ENCODE data around the gene ISOC2.

The ISOC2 gene

DNA sequence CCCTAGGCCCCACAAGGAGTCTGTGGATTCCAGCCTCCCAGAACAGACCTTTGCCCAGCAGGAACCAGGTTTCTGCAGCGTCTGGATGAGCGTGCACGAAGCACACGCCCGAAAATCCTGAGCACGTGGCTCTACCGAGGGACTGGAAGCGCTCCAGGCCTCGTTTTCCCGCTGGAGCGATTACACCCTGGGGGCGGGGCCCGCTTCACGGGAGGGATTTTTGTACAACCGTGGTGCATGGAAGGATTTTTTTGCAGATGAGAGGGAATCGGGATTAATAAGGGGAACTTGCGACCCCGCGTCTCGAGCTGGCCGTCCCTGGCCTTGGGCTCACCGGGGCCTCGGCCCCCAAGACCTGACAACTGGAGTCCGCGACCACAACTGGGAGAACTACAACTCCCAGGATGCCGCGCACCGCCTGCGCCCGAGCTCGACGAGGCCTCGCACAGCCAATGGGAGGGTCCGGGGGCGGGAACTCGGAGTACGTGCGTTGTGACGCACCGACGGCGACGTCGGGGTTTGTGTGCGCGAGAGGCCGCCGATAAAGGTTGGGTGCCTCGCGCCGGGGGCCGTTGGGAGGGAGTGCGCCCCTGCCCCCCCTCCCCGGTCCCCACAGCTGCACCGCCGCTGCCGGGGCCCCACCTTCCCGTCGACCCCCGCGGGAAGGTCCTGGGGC lies 14.8 kb upstream of the ISOC2 start, which contains the start of gene ZNF628:
Gene ZNF628 (plus strand): TSS at position 518 of the 676 bp plus-strand sequence. CDS start 3,294 bp downstream, outside the sequence.
- peak; percentile 98 for DNase-seq

DNA sequence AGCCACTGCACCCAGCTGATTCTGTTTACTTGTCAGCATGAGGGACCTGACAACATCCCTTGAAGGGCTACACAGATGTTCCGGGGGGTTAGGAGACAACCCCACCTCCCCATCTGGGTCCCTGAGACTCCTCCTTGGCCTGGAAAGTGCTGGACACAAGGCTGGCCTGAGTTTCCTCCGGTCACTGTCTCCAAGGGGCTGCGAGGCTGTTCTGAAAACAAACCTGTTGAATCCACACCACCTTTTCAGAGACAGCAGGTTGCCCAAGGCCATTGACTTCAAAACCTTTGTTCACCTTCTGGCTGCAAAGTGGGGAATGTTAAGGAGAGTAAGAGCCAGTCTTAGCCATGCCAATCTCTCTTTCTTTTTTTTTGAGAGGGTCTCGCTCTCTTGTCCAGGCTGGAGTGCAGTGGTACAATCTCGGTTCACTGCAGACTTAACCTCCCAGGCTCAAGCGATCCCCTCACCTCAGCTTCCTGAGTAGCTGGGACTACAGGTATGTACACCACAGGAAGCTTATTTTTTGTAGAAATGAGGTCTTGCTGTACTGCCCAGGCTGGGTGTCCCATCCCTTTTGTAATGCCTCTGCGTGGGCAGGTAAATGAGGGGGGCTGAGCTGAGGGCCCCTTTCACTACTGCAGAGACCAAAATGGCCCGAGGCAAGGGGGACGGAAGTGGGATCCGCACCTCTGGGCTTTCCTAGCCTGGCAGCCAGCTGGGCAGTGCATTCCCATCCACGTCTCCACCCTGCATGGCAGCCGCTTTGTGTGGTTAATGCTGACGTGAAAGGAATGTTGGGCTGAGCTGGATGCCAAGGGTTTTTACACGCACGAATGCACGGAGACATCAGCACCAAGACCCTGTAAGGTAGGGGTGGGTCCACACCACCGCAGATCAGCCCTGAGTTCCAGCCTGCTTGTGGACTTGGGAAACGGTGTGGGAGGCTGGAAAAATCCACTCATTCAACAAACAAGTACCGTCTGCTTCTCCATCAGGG lies 13.1 kb upstream of the ISOC2 start:
- no peak for DNase-seq

DNA sequence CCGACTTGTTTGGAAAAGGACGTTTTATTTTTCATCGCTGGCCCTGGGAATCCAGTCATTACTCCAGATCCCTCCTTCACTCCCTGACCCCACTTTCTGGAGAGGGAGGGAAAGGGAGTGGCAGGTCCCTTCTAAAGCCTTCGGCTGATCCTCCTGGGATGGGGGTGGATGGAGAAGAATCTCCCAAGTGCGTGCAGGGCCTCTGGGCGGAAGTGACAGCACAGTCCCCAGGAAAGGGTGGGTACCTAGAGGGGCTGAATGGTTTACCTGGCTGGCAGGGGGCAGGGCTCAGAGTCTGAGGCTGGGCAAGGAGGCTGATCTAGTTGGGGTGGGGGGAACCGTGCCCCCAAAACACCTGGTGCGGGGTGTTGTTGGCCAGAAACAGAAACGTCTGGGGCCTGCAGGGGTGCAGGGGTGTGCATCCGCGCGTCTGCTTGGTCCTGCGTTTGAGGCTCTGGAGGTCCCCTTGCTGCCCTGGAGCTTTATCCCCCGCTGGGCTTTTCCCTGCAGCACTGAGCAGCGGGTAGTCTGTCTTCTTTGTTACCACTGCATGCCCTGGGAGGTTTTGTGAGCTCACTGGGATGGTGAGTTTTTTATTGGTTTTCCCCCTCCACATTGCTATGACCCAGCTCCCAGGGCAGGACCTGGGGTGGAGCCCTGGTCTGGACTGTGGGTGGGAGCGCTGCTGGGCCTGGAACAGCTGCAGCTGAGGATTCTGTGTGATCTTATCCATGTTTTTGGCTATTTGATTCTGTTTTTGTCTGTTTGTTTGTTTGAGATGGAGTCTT lies 12.0 kb upstream of the ISOC2 start:
- DNase-seq = no peak

DNA sequence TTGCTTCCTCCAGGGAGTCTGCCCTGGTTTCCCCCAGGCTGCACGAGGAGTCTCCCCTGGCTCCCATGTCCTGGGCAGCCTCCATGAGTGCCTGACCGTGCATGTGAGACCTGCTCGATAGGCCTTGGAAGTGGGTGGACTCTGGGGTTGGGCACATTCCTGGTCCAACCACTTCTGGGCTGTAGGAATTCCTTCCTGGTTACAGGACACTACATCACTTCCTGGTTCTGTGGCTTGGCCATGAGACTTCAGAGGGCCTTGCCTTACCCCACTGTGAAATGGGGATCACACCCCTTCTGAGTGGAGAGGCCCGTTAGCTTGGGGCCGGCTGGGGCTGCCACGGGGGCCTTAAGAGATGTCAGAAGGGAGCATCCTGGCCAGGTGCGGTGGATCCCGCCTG lies 11.0 kb upstream of the ISOC2 start:
- no peak for DNase-seq

DNA sequence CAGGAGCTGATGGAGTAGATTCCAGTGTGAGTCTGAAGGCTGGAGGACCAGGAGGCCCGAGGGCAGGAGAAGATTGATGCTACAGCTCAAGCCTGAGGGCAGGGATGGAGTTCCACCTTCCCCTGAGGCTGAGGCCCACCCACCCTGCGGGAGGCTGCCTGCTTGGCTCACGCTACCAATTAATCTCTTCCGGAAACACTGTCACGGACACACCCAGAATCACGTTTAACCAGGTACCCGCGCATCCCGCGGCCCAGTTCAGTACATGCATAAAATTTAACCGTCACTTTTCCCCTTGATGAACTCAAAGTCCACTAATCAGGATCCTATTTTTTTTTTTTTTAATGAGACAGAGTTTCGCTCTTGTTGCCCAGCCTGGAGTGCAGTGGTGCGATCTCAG lies 9.8 kb upstream of the ISOC2 start:
- no peak for DNase-seq

DNA sequence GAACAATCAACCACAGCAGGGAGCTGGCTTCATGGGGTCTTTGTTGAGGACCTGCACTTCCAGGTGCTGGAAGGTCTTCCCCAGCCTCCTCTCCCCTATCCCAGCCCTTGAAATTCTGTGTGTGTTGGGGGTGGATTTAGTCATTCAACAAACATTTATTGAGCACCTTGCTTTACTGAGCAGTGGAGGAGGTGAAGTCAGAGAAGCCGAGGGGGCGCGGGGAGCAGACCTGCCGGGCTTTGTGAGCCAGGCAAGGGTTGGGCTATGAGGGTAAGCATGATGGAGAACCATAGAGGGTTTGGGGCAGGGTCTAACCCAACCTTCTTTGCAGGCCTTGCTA lies 6.6 kb upstream of the ISOC2 start:
- no peak for DNase-seq

DNA sequence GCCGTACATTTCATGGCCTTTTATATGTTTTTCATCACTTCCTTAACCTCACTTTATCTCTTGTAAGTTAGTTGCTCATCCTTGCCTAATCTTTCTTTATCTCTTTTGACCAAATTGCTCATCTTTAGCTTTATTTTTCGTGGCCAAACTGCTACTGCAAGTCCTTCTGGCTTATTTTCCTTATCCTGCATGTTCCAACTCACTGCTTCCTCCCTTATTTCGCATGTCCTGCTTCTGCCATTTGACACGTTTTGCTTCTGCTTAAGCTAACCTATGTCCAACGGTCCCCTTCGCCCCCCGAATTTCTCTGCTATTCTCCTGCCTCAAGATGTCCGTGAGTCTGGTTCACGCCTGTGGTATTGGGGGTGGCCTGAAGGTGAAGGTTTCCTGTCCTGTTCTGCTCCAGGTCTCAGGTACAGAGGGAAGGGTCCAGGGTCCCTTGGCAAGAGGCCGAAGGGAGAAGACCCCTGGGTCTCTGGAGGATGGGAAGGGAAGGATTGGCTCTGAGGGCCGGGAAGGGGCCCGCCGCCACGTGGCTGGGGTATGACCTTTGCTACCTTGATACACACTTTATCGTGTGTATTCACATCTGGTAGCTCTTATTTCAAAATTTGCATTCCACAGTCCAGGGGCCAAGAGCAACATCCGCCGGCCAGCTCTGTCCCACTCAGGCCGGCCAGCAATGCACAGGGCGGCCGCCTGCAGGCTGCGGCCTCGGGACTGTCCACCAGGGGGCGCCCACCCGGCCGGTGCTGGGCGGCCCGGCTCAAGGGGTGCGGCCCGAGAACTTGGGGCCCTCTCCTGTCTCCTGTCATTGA lies 6.0 kb upstream of the ISOC2 start:
- DNase-seq = peak; percentile 73

DNA sequence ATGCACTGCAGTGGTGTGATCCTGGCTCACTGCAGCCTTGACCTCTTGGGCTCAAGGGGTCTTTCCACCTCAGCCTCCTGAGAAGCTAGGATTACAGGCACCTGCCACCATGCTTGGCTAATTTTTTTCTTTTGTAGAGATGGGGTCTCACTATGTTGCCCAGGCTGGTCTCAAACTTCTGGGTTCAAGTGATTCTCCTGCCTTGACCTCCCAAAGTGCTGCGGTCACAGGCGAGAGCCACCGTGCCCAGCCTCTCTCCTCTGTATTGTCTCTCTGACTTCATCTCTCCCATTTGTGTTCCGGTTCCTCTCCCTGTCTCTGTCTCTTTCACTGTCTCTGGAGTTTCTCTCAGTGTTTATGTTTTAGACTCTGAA lies 4.8 kb upstream of the ISOC2 start:
- no peak for DNase-seq

DNA sequence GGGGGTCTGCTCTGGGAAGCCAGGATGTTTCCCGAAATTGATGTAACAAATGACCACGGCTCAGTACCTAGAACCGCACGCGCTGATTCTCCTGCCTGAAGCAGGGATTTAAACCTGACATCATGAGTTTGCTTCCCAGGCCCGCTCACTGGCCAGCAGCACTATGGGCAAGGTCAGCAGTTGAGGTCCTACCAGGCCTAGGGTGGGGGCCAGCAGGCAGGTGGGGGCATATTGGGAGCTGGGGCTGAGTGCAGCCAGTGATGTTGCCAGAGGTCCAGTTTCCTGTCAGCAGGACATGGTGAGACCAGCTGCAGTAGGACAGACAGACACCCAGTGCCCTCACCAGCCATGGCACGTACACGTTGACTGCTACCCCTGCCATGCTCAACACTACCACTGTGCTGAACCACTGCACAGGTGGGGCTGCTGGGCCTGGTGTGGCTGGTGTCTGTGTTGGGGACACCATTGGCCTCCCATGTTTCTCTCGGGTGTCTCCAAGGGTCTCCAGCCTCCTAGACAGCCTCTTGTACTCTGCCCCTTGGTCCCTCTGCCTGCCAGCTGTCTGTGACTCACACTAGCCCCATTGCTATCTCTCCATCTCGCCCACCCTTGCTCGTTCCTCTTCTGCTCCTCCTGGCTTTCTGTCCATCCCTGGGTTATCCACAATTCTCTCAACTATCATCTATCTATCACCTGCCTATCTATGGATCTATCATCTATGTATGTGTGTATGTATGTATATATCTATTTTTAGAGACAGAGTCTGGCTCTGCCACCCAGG lies 4.2 kb upstream of the ISOC2 start:
- DNase-seq = no peak

DNA sequence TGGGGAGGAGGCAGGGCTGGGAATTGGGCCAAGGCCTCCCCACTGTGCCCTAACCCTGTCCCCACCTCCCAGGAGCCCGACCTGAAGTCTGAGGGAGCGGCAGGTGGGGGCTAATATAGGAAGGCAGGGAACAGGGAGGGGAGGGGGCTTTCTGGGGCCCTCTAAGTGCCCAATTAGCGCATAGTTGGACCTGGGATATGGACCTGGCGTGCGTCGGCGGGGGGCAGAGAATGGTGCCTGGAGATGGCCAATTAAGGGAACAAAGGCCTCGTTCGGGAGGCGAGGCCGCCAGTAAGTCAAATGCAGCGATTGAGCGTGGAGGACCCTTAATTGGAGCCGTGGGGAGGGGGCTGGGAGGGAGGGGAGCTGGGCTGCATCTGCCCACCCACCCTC lies 3.2 kb upstream of the ISOC2 start, which contains the start of gene C19orf85:
Gene C19orf85 (minus strand): TSS at position 90 of the 393 bp plus-strand sequence. CDS start 197 bp downstream, outside the sequence.
- no peak for DNase-seq

DNA sequence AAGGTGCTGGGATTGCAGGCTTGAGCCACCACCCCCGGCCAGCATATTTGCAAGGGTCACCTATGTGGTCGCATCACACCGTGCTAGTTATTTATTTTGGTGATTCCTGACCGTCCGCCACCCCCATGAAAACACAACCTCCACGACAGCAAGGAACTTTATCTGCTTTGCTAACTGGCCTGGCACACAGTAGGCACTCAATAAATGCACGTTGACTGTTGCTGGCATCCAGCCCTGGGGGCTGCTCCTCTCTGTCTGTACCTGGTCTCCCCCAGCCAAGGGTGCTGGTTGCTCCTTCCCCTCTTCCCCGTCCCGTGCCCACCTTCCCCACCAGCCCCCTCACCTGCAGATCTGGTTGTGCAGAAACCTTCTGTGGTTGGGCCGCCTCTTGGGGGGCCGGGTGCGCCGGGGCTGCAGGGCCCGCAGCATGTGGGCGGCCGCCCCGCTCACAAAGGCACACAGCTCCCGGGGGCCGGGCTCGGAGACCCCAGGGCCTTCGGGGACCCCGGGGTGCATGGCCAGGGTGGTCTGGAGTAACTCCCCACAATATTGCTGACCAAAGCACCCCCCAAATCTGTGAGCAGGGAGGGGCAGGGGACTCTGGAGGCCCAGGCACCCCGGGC lies 2.7 kb upstream of the ISOC2 start:
- no peak for DNase-seq

DNA sequence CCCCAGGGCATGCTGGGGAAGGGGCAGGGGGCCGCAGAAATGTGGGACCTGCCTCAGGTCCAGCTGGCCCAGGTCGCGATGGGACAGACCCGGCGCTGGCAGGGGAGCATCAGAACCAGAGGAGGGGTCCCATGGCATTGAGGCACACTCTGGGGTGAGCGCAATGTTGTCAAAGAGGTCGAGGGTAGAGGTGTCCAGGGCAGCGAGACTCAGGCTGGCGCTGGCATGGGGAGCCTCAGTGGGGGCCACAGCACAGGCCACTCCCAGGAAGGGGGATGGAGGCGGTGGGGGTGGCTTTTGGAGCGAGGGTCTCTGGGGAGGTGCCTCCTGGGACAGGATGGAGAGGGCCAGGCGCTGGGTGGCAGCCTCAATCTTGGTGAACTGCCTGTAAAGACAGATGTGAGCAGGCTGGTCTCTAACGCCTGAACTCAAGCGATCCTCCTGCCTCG lies 2.2 kb upstream of the ISOC2 start:
- DNase-seq = no peak

DNA sequence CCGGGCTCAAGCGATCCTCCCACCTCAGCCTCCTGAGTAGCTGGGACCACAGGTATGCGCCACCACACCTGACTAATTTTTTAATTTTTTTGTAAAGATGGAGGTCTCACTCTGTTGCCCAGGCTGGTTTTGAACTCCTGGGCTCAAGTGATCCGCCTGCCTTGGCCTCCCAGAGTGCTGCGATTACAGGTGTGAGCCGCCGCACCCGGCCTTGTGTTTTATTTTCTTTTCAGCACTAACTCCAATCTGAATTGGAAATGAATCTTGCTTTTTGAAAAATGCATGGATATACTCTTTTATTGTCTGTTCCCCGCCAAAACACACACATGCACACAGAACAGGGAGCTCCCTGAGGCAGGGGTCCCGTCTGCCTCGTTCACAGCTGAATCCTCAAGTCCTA lies 1.3 kb upstream of the ISOC2 start:
- no peak for DNase-seq

DNA sequence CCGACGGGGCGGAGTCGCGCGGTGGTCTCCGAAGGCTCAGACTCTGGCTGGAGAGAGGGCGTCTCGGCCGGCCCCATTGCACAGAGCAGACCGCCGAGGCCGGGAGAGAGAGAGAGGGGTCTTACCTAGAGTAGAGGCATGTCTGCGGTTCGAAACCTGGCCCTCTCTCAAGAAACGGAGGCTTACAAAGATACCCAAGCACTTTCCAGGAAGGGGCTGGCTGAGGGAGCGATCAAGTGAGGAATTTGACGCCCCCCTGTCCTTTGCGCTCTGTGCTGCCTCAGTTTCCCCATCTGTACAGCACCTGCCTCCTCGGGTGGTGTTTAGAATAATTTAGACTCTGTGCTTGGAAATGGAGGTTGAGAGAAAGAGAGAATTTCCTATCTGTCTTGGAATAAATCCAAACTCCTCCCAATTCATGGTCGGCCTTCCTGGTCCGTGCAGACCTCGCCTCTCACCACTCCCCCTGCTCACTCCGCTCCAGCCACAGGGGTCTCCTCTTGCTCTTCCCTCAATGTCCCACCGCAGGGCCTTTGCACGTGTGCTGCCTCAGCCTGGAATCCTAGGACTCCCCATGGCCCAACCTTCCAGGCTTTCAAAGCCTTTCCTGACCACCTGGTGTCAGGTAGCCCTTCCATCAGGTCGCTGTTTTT lies 658 bp upstream of the ISOC2 start:
- DNase-seq = no peak

DNA sequence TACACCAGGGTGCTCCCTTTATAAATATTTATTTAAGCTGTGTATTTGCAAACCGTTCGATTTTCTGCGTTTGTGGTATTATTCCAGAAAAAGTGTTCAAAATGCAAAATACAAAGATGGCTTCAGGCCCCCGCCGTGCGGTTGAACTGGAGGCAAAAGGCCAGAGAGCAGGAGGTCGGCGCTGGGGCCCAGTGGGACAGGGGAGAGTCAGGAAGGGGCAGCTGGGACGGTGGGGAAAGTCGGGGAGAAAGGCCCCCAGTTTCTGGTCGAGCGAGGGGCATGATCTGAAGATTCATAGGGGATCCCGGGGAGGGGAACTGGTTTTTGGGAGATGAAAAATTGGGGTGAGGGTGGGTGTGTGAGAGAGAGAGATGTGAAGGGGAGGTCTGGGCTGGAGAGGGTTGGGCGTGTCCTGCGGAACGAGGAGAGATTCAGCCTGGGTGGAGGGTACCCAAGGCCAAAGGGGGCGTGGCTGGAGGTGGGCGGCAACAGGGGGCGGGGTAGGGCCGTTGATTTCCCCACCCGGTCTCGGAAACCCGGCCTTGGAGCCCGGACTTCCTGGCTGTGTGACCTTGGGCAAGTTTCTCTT lies 678 bp downstream of the ISOC2 start:
- no peak for DNase-seq

DNA sequence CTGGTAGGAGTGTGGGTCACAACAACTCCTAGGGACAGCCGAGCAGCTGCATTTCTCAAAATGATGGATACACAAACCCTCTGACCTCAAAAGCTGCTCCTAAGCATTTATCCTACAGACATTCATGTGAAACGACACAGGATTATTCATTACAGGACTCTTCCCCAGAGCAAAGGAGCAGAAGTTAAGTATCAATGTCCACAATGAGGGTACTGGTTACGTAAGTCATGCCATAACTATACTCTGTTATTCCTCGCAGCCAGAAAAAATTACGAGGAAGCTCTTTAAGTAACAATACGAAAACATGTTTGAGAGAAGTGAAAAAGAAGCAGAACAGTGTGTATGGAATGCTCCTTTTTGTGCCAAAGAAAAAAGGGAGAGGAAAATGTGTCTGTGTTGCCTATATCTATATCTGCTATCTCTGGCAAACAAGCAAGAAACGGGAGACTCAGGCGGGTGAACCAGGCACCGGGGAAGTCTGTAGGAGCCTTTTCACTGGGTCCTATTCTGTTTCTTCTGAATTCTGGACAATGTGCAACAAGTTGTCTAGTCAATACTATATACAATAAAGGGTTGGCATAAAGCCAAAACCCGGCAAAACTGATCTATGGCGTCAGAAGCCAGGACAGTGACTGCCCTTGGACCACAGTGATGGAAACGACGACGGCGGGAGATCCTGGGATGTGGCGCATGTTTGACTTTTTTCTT lies 1.3 kb downstream of the ISOC2 start:
- DNase-seq = no peak

DNA sequence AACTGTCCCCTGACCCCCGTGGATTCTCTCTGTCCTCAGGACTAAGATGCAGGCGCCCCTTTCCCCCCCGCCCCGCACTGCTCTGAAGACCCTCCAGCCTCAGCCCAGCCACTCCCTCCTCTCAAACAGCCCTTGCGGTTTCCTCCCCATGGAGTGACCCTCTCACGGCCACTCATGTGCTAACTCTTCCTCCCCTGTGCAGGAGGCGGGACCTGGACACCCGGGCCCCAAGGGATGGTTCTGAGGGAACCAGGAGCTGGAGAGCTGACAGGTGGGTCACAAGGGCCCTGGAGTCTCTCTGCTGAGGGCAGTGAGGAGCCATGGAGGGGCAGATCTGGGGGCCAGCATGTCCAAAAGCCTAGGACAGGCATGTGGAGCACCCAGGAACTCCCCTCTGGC lies 1.9 kb downstream of the ISOC2 start:
- no peak for DNase-seq

DNA sequence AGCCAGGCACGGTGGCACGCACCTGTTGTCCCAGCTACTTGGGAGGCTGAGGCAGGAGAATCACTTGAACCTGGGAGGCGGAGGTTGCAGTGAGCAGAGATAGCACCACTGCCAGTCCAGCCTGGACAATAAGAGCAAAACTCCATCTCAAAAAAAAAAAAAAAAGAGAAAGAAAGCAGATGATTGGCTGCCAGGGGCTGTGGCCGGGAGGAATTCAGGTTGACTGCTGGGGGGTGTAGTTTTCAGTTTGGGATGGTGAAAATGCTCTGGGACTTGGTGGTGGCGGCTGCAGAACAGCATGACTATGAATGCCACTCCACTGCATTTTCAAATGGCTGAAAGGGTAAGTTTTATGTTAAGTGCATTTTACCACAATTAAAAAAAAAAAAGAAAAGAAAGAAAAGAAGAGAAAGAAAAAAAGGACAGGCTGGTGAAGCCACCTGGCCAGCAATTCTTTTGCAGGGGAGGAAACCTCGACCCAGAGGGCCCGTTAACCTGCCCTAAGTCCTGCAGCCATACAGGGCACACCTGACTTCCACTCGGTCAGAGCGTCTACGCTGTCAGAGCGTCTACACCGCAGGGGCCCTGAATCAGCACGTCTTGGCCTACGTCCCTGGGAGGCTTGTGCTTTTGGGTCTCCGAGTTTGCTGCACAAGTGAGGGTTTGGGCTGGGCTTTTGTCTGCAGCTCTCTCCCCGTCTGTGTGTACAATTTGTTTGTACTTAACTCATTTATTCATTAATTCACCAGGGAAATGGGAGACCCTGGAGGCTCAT lies 3.6 kb downstream of the ISOC2 start:
- no peak for DNase-seq

DNA sequence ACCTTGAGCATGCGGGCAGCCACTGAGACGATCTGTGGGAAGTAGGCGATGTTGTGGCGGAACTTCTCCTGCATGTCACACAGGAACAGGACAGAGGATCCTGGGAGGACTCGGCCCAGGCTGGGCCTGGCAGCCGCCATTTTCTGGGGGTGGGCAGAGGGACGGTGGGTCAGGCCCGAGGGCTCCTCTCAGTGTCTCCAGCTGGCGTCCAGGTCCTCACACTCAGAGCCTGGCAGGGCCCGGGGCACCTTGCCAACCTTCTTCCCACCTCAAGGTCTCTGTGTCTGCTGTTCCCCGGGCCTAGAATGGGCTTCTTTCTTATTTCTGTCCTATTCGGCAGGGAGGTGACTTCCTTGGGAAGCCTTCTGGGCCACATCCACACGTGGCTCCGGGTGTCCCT lies 5.1 kb downstream of the ISOC2 start:
- DNase-seq = no peak
